OCI-LY1 (cell line): ENCODE results near the gene ARHGEF11.

Experiments
- H2AFZ ChIP-seq: fragments of 200-600 bp; sonication (generic), shearing (Covaris generic); 2 replicates; pipeline ENCODE4 v1.6.0; 2014; ENCODE audit warnings: antibody characterized with exemption, mild to moderate bottlenecking, low read length
- H3F3A ChIP-seq: fragments of 200-600 bp; sonication (generic), shearing (Covaris generic); 2 replicates; pipeline ENCODE4 v1.6.0; 2014; ENCODE audit warnings: mild to moderate bottlenecking, antibody characterized with exemption, low read length, moderate library complexity; ENCODE audit not compliant: insufficient read depth
- H3K27ac ChIP-seq: fragments of 200-600 bp; sonication (generic); 2 replicates; pipeline ENCODE4 v1.5.1; 2014; ENCODE audit warnings: low read length, mixed run types, mild to moderate bottlenecking, low read depth; ENCODE audit not compliant: poor library complexity, severe bottlenecking
- H3K27me3 ChIP-seq: fragments of 200-600 bp; sonication (generic); 2 replicates; pipeline ENCODE4 v1.6.0; 2014; ENCODE audit warnings: antibody characterized with exemption, mild to moderate bottlenecking, low read length, moderate library complexity; ENCODE audit not compliant: insufficient read depth
- H3K36me3 ChIP-seq: fragments of 200-600 bp; sonication (generic); 2 replicates; pipeline ENCODE4 v1.6.1; 2014; ENCODE audit warnings: mild to moderate bottlenecking, antibody characterized with exemption, low read length, moderate library complexity, mixed read lengths; ENCODE audit not compliant: insufficient read depth
- H3K4me1 ChIP-seq: fragments of 200-600 bp; sonication (generic); 2 replicates; pipeline ENCODE4 v1.5.1; 2014; ENCODE audit warnings: mild to moderate bottlenecking, low read length, moderate library complexity; ENCODE audit not compliant: insufficient read depth, severe bottlenecking
- H3K4me2 ChIP-seq: fragments of 200-600 bp; sonication (generic), shearing (Covaris generic); 2 replicates; pipeline ENCODE4 v1.6.1; 2014; ENCODE audit warnings: low read length
- H3K4me3 ChIP-seq: fragments of 200-600 bp; sonication (generic); 2 replicates; pipeline ENCODE4 v1.5.1; 2014; ENCODE audit warnings: low read length, low read depth, mild to moderate bottlenecking, mixed read lengths; ENCODE audit not compliant: poor library complexity, severe bottlenecking
- H3K79me2 ChIP-seq: fragments of 200-600 bp; shearing (Covaris generic); 2 replicates; pipeline ENCODE4 v1.6.1; 2016; ENCODE audit warnings: mixed run types, low read length, mixed read lengths; ENCODE audit not compliant: insufficient read depth
- H3K9ac ChIP-seq: fragments of 200-600 bp; sonication (generic), shearing (Covaris generic); 2 replicates; pipeline ENCODE4 v1.6.1; 2014; ENCODE audit warnings: mild to moderate bottlenecking, low read length, mixed read lengths
- H3K9me2 ChIP-seq: fragments of 200-600 bp; sonication (generic), shearing (Covaris generic); 2 replicates; pipeline ENCODE4 v1.6.1; 2014; ENCODE audit warnings: low read depth, mild to moderate bottlenecking, low read length, mixed read lengths
- H3K9me3 ChIP-seq: fragments of 200-600 bp; shearing (Covaris generic); 2 replicates; pipeline ENCODE4 v1.6.1; 2014; ENCODE audit warnings: low read length, mixed read lengths
- H4K20me1 ChIP-seq: fragments of 200-600 bp; sonication (generic), shearing (Covaris generic); 2 replicates; pipeline ENCODE4 v1.6.0; 2016; ENCODE audit warnings: mild to moderate bottlenecking, low read length; ENCODE audit not compliant: insufficient read depth
- EZH2 ChIP-seq: fragments of 200-600 bp; sonication (generic), shearing (Covaris generic); IDR thresholded peaks from 2 replicates; pipeline ENCODE4 v1.8.0; 2017; ENCODE audit warnings: borderline replicate concordance, mixed run types, mild to moderate bottlenecking, antibody characterized with exemption, low read length, moderate library complexity, mixed read lengths
- TF ChIP-seq, protein P1 (sequence below): fragments of 200-600 bp; sonication (generic), shearing (Covaris generic); IDR thresholded peaks from 2 replicates; pipeline ENCODE4 v1.5.1; 2017; ENCODE audit warnings: mild to moderate bottlenecking, antibody characterized with exemption, low read length, moderate library complexity, mixed read lengths

ARHGEF11 gene

DNA sequence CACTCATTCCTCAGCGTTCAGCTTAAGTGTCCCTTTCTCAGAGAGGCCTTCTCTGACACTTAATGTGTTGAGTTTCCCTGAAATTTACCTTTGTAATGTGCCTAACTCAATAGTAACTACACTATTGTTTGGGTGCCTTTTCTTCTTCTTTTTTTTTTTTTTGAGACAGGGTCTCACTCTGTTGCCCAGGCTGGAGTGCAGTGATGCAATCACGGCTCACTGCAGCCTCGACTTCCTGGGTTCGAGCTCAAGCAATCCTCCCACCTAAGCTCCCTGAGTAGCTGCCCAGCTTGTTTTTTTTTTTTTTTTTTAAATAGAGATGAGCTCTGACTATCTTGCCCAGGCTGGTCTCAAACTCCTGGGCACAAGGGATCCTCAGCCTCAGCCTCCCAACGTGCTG lies 50.1 kb downstream of the ARHGEF11 start:
- Histone ChIP-seq H3K9me3 (no peaks in the 10 kb centered on the region), H3K4me1 (no peaks in the 10 kb centered on the region), H3K9ac (no peak overlapping the region), H4K20me1 (no peaks in the 10 kb centered on the region), H3K27ac (no peak overlapping the region), H3K9me2 (no peaks in the 10 kb centered on the region), H3K36me3 (no peaks in the 10 kb centered on the region), H3K79me2 (no peaks in the 10 kb centered on the region), H3K27me3 (peaks cover 3% of the 10 kb centered on the region; the same call in 1 of the 2 replicates), H3K4me3 (no peak overlapping the region), H2AFZ (no peak overlapping the region), H3K4me2 (no peak overlapping the region), H3F3A (no peaks in the 10 kb centered on the region)
- no peak for TF ChIP-seq EZH2
- TF ChIP-seq, protein P1, sequence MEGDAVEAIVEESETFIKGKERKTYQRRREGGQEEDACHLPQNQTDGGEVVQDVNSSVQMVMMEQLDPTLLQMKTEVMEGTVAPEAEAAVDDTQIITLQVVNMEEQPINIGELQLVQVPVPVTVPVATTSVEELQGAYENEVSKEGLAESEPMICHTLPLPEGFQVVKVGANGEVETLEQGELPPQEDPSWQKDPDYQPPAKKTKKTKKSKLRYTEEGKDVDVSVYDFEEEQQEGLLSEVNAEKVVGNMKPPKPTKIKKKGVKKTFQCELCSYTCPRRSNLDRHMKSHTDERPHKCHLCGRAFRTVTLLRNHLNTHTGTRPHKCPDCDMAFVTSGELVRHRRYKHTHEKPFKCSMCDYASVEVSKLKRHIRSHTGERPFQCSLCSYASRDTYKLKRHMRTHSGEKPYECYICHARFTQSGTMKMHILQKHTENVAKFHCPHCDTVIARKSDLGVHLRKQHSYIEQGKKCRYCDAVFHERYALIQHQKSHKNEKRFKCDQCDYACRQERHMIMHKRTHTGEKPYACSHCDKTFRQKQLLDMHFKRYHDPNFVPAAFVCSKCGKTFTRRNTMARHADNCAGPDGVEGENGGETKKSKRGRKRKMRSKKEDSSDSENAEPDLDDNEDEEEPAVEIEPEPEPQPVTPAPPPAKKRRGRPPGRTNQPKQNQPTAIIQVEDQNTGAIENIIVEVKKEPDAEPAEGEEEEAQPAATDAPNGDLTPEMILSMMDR: no peak

DNA sequence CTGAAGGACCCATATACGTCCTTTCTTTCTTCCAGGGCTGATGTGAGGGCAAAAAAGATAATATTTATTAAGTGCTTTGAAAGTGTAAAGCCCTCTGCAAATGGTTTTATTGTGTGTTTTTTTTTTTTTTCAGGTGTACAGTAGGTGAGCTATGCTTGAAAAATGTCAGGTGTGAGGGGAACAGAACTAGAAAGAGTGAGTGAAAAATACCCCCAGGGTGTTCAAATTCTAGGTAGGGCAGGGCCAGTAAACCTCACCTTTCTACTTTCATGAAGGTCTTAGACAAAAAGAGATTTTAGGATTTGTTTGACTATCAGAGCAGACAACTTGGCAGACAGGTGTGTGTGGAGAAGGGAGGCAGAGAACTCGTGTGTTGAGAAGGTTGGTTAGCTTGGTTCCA lies 51.3 kb downstream of the ARHGEF11 start:
- TF ChIP-seq, protein P1: no peak
- no peak for TF ChIP-seq EZH2
- Histone ChIP-seq H3K9ac (no peak overlapping the region), H2AFZ (no peak overlapping the region), H3K79me2 (no peaks in the 10 kb centered on the region), H3K36me3 (no peaks in the 10 kb centered on the region), H3K9me2 (no peaks in the 10 kb centered on the region), H4K20me1 (no peaks in the 10 kb centered on the region), H3K27me3 (peaks cover 3% of the 10 kb centered on the region; the same call in 1 of the 2 replicates), H3K9me3 (no peaks in the 10 kb centered on the region), H3K4me1 (no peaks in the 10 kb centered on the region), H3K4me3 (no peak overlapping the region), H3F3A (no peaks in the 10 kb centered on the region), H3K4me2 (no peak overlapping the region), H3K27ac (no peak overlapping the region)

DNA sequence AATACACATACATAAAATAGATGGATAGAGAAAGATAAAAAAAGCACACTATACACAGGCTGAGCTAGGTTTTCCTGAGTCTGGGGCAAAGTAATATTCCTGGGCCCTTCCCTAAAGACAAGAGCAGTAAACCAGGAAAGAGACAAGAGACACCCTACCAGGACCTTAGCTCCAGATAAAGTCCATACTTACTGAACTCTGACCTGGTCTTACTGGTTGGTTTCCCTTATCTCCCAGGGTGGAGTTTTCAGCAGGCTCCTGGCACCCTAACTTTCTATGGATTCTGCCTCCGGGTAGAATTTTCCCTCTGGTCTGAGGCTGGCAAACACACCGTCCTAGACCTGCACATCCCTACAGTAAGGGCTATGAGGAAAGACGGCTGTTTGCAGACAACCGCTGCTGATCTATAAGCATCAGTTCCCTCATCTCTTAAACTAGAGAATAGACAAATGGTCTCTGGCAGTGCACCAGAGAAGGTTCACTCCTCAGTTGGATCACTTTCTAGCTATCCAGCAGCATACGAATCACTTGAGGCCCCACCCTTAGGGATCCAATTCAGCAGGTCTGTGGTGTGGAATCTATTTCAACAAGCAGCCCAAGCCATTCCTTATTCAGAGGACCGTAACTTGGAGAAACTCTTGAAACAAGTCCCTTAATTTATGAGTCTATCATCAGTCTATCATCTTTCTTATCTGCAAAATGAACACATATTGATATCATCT lies 52.0 kb downstream of the ARHGEF11 start:
- no peak overlapping the region for H3K4me2 ChIP-seq
- TF ChIP-seq, protein P1: no peak
- no peak for TF ChIP-seq EZH2
- H3K4me1 ChIP-seq: no peaks in the 10 kb centered on the region
- H3F3A ChIP-seq: no peaks in the 10 kb centered on the region
- no peak overlapping the region for H3K9ac ChIP-seq
- H3K36me3 ChIP-seq: no peaks in the 10 kb centered on the region
- no peak overlapping the region for H2AFZ ChIP-seq
- no peak overlapping the region for H3K27ac ChIP-seq
- no peaks in the 10 kb centered on the region for H4K20me1 ChIP-seq
- H3K4me3 ChIP-seq: no peak overlapping the region
- no peaks in the 10 kb centered on the region for H3K9me3 ChIP-seq
- H3K9me2 ChIP-seq: no peaks in the 10 kb centered on the region
- no peaks in the 10 kb centered on the region for H3K79me2 ChIP-seq
- peaks cover 3% of the 10 kb centered on the region; the same call in 1 of the 2 replicates for H3K27me3 ChIP-seq
